GM23248 (cell line): ENCODE data around the gene ANGPT4.

Experiments
- EZH2 ChIP-seq: fragments of 200-600 bp; sonication (generic); IDR thresholded peaks from 2 replicates; pipeline ENCODE4 v1.6.1; 2018; ENCODE audit warnings: antibody characterized with exemption, mild to moderate bottlenecking; ENCODE audit not compliant: insufficient read depth, poor library complexity, severe bottlenecking
- EZH2phosphoT487 ChIP-seq: fragments of 200-600 bp; sonication (generic); IDR thresholded peaks from 2 replicates; pipeline ENCODE4 v1.6.1; 2018; ENCODE audit warnings: antibody characterized with exemption, moderate library complexity, mild to moderate bottlenecking, low read depth; ENCODE audit not compliant: insufficient read depth

GRCh38 chr20:913306-913849, 2.8 kb downstream of the ANGPT4 start:
- TF ChIP-seq EZH2phosphoT487 (no peak), EZH2 (no peak)
